GM12864 (cell line): ENCODE data around the gene STAP2.
"Not testable (repeated sequence)": the region's sequence is repeated elsewhere in the genome, so short reads cannot be mapped to it uniquely, and the experiment has no call there.

Experiments used
- DNase-seq: peaks from one replicate; pipeline ENCODE4 v3.0.0-alpha.2; 2011; ENCODE audit warnings: low read depth
- H3K4me3 ChIP-seq: 2 replicates; pipeline ENCODE4 v1.5.1; 2011; ENCODE audit warnings: mild to moderate bottlenecking, low read depth, low read length, control low read depth
- TF ChIP-seq, protein P1 (sequence below): IDR thresholded peaks from 2 replicates; pipeline ENCODE4 v1.5.1; 2011; ENCODE audit warnings: low read depth, mild to moderate bottlenecking, moderate library complexity, low read length, control low read depth, inconsistent platforms; ENCODE audit errors: missing control alignments

The STAP2 gene

DNA sequence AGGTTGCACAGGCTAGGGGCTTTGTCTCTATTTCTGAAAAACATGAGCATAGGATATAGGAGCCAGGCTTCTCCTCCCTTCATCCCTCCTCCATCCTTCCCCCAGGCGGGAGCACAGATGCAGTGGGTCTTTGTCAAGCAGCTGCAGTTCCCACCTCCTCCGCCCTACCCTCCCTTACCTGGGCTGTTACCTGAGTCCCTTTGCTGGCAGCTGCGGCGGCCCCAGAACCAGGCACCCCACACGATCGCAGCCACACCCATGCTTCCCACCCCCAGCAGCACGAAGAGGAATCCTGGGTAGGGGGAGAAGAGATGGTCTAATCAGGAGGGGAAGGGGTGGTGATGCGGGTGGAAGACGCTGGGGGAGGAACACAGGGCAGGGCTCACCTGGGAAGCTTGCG is 44.2 kb downstream of the STAP2 start:
- no peak for DNase-seq
- no peak overlapping the region for H3K4me3 ChIP-seq
- TF ChIP-seq, protein P1, sequence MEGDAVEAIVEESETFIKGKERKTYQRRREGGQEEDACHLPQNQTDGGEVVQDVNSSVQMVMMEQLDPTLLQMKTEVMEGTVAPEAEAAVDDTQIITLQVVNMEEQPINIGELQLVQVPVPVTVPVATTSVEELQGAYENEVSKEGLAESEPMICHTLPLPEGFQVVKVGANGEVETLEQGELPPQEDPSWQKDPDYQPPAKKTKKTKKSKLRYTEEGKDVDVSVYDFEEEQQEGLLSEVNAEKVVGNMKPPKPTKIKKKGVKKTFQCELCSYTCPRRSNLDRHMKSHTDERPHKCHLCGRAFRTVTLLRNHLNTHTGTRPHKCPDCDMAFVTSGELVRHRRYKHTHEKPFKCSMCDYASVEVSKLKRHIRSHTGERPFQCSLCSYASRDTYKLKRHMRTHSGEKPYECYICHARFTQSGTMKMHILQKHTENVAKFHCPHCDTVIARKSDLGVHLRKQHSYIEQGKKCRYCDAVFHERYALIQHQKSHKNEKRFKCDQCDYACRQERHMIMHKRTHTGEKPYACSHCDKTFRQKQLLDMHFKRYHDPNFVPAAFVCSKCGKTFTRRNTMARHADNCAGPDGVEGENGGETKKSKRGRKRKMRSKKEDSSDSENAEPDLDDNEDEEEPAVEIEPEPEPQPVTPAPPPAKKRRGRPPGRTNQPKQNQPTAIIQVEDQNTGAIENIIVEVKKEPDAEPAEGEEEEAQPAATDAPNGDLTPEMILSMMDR = no peak

- TF ChIP-seq, protein P1 = no peak
- H3K4me3 ChIP-seq = no peak overlapping the region
- no peak for DNase-seq
These were observed 46.1 kb downstream of the STAP2 start for GRCh38 chr19:4292515-4292914.

GRCh38 chr19:4291184-4291732 is 47.4 kb downstream of the STAP2 start:
- TF ChIP-seq, protein P1 = no peak
- no peak overlapping the region for H3K4me3 ChIP-seq
- no peak for DNase-seq

DNA sequence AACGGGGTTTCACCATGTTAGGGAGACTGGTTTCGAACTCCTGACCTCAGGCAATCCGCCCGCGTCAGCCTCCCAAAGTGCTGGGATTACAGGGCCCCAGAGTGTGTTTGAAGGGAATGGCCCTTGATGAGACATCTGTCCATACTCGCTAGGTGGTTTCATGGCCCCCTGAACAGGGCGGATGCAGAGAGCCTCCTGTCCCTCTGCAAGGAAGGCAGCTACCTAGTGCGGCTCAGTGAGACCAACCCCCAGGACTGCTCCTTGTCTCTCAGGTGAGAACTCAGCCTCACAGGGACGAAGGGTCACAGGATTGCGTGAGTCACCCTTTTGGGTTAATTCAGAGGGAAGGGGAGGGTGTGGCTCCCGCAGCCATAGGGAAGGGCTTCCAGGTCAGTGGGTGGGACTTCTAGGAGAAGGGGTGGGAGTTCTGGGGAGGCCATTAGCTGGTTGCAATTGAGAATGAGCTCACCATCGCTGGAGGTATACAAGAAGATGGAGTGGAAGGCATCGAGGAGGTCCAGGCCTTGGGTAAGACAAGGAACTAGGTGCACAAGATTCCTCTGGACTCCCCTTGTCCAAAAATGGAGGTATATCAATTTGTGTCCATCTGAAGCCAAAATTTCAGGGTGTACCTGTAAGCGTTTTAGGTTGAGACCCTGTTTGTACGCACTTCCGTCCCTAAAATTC is 50.4 kb downstream of the STAP2 start:
- no peak for DNase-seq
- TF ChIP-seq, protein P1 = no peak
- H3K4me3 ChIP-seq = no peak overlapping the region

GRCh38 chr19:4286141-4286540 is 52.5 kb downstream of the STAP2 start:
- not testable (repeated sequence) for H3K4me3 ChIP-seq, DNase-seq

- no peak overlapping the region for H3K4me3 ChIP-seq
- DNase-seq = no peak
- TF ChIP-seq, protein P1 = no peak
These were observed 53.7 kb downstream of the STAP2 start for GRCh38 chr19:4284974-4285373.

DNA sequence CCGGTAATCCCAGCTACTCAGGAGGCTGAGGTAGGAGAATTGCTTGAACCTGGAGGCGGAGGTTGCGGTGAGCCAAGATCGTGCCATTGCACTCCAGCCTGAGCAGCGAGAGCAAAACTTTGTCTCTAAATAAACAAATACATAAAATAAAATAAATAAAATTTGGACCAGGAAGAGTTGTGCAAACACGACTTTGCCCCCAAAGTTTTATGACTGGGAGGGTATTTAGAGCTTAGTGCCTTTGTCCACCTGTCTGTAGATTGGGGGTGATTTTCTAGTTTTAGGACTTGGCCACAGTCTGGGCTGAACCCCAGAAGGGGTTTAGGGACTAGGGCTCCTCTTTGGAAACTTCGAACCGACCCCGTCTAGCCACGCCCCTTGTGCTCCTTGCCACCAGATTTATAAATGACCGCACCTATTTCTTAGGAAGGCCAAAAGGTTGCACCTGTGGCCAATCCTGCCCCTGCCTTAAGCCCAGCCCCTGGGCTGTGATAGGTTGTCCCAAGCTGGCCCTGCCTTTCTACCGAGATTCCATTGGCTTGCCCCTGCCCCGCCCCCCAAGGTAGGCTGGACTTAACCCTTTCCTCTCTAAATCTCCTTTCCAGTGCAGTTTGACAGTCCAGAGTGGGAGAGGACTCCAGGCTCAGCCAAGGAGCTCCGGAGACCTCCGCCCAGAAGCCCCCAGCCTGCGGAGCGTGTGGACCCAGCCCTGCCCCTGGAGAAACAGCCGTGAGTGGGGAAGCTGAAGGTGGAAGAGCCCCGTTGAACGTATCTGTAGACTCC is 54.3 kb downstream of the STAP2 start:
- TF ChIP-seq, protein P1 = no peak
- no peak for DNase-seq
- no peak overlapping the region for H3K4me3 ChIP-seq
